Measurements from ENCODE around the gene ETFA. TPM values are rescaled to one million over a fixed set of nuclear protein-coding genes. Genes with fewer than 3 reads are reported as not detected.

The ETFA gene
- total RNA-seq, 2 donors from 2014 or later: 265 to 268 TPM

- peak in 1 of 2 donors; percentile 6 for ATAC-seq
- intact Hi-C loops (cut with DNase I): no loop called here
- no peak for DNase-seq
Measured at GRCh38 chr15:76190070-76190564, 121.2 kb downstream of the ETFA start.

GRCh38 chr15:76189106-76189505 is 122.2 kb downstream of the ETFA start:
- no peak for ATAC-seq
- no peak for DNase-seq
- intact Hi-C loops (cut with DNase I): no loop called here

- DNase-seq (no peak), ATAC-seq (no peak)
- intact Hi-C loops (cut with DNase I): no loop called here
Measured at GRCh38 chr15:76187163-76187562, 124.1 kb downstream of the ETFA start.

- intact Hi-C loops (cut with DNase I): no loop called here
Measured at GRCh38 chr15:76185716-76186115, 125.6 kb downstream of the ETFA start.

DNA sequence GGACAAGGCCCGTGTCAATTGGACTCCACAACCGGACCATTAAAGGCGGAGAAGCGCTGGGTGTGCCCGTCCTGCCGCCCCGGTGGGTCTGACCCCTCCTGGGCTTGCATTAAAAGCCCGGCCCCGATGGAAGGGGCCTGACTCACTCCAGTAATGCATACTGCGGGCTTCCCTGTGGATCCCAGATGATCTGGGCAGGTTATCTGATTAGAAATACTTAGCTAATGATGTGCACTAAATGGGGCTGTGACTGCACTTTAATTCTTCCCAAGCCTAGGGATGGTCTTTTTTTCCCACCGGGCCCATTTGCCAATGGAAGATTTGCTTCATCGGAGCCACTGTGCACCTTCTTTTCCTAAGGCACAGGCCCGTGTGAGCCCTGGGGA is 126.6 kb downstream of the ETFA start:
- intact Hi-C loops (cut with DNase I): no loop called here
- ATAC-seq: no peak

More at GRCh38 chr15:76185716-76186115, 125.6 kb downstream of the ETFA start:
- ATAC-seq (peak in 1 of 2 donors; percentile 22), DNase-seq (no peak)

GRCh38 chr15:76183930-76184649 is 127.2 kb downstream of the ETFA start:
- intact Hi-C loops (cut with DNase I): no loop called here
- ATAC-seq: no peak
- DNase-seq: no peak

More for the DNA sequence above, 126.6 kb downstream of the ETFA start:
- DNase-seq: no peak

- intact Hi-C loops (cut with DNase I): no loop called here
- ATAC-seq: no peak
- DNase-seq: no peak
Measured at GRCh38 chr15:76181705-76182107, 129.6 kb downstream of the ETFA start.

- intact Hi-C loops (cut with DNase I): no loop called here
- no peak for DNase-seq
- ATAC-seq: no peak
Measured at GRCh38 chr15:76180321-76180720, 130.9 kb downstream of the ETFA start.

GRCh38 chr15:76179023-76179422 is 132.2 kb downstream of the ETFA start:
- DNase-seq (no peak), ATAC-seq (no peak)
- intact Hi-C loops (cut with DNase I): no loop called here

GRCh38 chr15:76178296-76179000 is 132.8 kb downstream of the ETFA start:
- ATAC-seq (no peak), DNase-seq (no peak)
- intact Hi-C loops (cut with DNase I): no loop called here

GRCh38 chr15:76177491-76178040 is 133.7 kb downstream of the ETFA start:
- ATAC-seq (peak; percentile 70 to 81), DNase-seq (peak; percentile 61)
- intact Hi-C loops (cut with DNase I): no loop called here

DNA sequence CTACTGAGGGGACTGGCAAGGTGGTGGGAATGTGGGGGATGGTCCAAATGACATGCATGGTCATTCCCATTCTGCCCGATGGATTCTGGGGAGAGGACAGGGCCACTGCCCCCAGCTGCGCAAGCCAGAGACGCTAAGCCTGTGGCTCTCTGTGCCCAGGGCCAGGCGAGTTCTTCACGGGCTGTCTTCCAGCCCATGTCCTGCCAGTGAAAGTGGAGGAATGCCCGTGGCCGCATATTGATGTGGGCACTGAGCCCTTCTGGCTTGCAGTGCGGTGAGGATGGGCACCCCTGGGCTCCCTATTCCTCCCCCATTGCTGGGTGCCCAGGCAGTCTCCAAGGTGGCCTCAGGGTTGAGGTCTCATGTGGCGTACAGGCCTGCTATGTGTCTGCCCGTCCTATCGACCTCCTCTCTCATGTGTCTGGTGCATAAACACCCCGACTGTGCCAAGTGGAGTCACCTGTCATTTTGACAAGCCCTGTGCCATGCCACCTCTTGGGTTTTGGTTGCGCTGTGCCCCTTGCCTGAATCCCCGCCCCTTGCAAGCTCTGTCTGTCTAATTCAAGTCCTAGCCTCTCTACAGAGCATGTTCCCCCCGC is 134.7 kb downstream of the ETFA start:
- ATAC-seq (no peak), DNase-seq (no peak)
- intact Hi-C loops (cut with DNase I): no loop called here

- no peak for ATAC-seq
- intact Hi-C loops (cut with DNase I): no loop called here
- DNase-seq: no peak
Measured at GRCh38 chr15:76176059-76176458, 135.2 kb downstream of the ETFA start.

GRCh38 chr15:76175442-76175841 is 135.8 kb downstream of the ETFA start:
- ATAC-seq (no peak), DNase-seq (no peak)
- intact Hi-C loops (cut with DNase I): no loop called here

DNA sequence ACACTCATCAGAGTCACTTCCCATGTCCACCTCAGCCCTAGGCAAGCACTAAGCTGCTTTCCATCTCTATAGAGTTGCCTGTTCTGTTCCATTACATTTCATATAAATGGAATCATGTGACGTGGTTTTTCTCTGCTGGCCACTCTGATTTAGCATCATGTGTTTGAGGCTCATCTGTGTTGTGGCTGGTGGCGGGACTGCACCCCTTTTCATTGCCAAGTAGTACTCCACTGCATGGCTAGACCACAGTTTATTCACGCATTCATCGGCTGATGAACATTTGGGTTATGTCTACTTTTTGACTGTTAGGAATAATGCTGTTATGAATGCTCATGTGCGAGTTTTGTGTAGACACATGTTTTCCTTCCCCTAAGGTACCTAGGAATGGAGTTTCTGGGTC is 136.6 kb downstream of the ETFA start:
- intact Hi-C loops (cut with DNase I): no loop called here
- ATAC-seq: no peak
- DNase-seq: no peak

DNA sequence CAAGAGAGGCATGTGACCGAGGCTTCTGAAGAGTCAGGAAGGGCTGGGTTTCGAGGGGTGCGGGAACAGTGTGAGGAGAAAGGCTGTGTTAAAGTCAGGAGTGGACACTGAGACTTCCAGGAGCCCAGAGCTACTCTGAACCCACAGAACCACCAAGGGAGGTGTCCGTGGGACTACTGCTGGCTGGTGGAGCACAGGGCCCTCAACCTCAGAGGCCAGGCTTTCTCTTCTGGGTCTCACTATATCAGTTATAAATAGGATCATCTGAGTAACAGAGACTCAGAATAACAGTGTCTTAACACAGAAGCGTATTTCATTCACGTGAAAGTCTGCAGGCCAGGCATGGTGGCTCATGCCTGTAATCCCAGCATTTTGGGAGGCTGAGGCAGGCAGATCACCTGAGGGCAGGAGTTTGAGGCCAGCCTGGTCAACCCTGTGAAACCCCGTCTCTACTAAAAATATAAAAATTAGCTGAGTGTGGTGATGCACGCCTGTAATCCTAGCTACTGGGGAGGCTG is 137.9 kb downstream of the ETFA start:
- DNase-seq (no peak), ATAC-seq (no peak)
- intact Hi-C loops (cut with DNase I): no loop called here

DNA sequence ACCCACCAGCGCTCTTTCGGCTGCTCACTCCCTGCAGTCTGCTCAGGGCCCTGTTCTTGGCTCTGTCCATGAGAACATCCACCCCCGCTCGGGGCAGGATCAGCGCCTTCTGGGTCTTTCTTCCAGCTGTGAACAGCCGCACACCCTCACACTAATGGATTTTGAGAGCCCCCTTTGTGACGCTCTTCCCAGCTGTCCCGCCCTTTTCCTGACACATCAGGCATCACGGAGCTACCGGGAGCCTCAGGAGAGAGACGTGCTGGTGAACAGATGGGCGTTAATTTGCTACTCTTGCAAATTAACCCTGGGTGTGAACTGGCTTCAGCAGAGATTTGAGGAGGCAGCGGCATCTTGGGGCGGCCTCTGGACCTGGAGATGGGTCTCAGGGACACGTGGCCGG is 138.5 kb downstream of the ETFA start:
- DNase-seq (no peak), ATAC-seq (peak in 1 of 2 donors; percentile 21)
- intact Hi-C loops (cut with DNase I): no loop called here

DNA sequence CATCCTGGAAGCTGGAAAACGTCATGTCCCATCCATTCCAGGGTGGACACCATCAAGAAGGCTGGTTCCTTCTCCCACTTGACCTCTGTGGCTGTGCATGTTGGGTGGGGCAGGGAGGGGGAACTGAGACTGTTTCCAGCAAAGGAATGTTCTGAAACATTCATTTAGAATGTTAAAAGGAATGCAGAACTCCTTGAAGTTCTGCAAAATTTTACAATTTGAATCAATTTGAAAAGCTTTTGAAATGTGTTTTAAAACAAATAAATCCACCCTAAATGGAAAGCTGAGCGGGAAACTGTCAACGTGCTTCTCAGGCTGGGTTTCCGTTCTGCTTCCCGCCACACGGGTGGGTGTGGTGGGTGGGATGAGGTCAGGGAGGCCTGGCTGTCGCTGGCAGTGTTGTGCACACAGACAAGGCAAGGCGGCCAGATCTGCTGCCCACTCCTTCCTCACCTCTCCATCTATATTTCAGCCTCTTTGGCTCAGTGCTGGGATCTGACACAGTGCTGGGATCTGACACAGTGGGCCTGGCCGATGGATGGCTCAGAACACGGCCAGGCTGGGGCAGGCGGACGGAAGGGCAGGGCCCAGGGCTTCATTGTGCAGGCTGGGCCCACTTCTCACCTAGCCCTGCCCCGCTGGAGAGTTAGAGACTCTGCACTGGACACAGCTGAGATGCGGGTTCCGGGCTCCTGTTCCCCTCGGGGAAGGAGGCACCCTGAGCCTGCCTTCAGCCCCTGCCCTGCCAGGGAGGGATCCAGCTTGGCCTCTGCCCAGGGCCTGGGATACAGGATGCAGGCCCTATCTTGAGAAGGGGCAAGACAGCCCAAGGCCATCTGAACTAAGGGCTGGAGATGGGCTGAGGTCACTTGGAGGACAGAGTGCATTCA is 141.1 kb downstream of the ETFA start:
- intact Hi-C loops (cut with DNase I): no loop called here
- peak; percentile 63 for DNase-seq
- peak in 1 of 2 donors; percentile 43 for ATAC-seq

GRCh38 chr15:76169018-76169417 is 142.3 kb downstream of the ETFA start:
- peak in 1 of 2 donors; percentile 49 for ATAC-seq
- DNase-seq: no peak
- intact Hi-C loops (cut with DNase I): no loop called here

All from left cardiac atrium (tissue), 4 donors.